Inflammatory macrophage treated with lipopolysaccharide for 1 hour (primary cell): ENCODE results near the gene CDK13.

Experiments used
- DNase-seq, 2 donors: peaks; one replicate each; pipeline ENCODE4 v3.0.0-alpha.2; 2020 to 2022

CDK13 gene

DNA sequence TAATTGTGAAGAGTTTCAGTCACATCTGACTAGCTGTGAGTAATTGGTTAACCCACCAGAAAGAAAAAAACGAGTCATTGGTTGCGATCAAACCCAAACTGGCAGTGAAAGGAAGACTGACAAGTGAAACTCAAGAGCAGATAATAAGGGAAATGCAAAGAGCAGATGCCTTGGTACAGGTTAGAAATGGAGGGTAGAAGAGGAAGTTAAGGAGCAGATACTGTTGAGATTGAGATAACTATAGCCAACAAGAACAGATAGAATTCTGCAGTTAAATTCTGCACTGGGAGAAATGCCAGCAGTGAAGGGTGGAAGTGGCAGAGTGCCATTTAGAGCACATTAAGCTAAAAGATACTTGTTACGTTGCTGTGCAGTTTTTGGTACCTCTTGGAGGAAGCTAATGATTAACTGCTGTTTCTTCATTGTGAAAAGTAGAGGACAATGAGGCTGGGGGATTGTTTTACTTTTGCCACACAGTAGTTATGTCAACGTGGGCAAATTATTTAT is 65.8 kb downstream of the CDK13 start:
- no peak for DNase-seq

DNA sequence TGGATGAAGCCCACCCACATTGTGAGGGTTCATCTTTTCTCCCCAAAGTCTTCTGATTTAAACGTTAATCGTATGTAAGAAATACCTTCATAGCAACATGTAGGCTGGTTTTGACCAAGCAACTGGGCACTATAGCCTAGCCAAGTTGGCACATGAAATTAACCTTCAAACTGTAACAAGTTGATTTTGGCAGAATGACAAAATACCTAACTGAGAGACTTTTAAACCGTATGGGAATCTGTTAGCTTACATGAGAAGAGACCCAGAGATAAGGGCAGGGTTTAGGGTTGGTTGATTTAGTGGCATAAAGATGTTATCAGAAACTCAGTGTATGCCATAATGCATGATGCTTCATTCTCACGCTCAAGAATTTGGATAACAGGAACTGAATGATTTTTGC is 69.5 kb downstream of the CDK13 start:
- DNase-seq = no peak

- DNase-seq = no peak
Observed at GRCh38 chr7:40024048-40024447, 74.0 kb downstream of the CDK13 start.

DNA sequence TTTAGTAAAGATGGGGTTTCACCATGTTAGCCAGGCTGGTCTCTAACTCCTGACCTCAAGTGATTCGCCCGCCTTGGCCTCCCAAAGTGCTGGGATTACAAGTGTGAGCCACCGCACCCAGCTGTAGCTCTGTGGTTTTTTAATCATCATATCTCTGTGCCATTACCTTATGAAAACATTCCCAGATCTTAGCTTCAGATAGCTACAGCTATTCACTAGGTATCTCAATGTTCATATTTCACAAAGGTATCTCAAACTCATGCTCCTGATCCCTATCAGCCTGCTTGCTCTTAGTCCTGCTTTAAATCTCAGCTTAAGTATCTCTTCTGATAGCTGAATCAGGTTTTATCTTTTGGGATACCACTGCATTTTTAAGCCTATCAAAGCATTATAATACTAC is 74.8 kb downstream of the CDK13 start:
- DNase-seq = no peak

- no peak for DNase-seq
Observed at GRCh38 chr7:40027545-40027944, 77.5 kb downstream of the CDK13 start.

- DNase-seq = no peak
Observed at GRCh38 chr7:40033826-40034225, 83.8 kb downstream of the CDK13 start.

- DNase-seq = no peak
Observed at GRCh38 chr7:40041456-40041855, 91.4 kb downstream of the CDK13 start.

- DNase-seq = no peak
Observed at GRCh38 chr7:40043164-40043563, 93.1 kb downstream of the CDK13 start.

GRCh38 chr7:40047661-40048060 is 97.6 kb downstream of the CDK13 start:
- DNase-seq = no peak

DNA sequence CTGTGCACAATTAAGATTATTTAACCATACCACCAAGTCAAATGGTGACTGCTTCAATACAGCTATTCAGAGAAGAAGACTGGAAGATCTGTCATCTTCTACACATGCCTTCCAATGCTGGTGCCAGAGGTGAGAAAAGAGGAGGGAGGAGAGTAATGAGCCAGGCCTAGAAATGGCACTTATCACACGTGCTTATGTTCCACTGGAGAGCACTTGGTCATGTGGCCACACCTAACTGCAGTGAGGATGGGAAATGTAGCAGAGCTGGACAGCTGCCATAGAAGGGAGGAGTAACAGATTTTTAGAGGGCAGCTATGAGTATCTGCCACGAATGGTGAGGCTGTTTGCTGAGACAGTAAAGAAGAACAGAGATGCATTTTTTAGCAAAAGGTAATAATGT is 107.2 kb downstream of the CDK13 start:
- DNase-seq = no peak

DNA sequence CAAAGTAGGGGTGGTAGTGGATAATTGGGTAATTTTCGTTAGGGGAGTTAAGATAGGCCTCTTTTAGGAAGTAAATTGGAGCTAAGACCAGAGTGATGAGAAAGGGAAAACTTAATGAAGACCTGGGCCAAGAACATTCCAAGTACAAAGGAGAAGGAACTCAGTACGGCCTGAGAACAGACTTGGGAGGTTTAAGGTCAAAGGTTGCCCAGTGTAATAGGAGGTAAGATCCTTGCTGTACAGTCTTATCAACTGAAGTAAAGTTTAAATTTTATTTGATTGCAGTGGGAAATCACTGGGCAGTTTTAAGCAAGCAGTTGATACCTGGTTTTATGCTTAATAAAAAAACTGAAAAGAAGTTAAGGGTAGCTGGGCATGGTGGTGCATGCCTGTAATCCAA is 108.0 kb downstream of the CDK13 start:
- DNase-seq = no peak

DNA sequence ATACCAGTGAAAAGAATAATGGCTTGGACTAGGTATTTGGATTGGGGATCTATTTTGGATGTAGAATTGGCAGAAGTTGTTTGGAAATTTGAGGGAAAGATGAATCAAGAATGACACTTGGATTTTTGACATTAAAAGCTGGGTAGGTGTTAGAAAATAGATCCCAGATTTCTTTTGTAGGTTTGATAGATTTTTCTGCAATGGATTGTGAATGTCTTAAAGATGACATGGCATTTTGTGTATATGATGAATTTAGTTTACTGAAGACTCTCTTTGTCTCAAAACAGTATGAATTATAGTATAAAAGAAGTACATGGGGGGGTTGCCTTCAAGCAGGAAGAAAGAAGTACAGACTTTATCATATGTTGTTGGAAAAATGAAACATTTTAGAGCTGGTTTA is 108.6 kb downstream of the CDK13 start:
- DNase-seq = no peak

GRCh38 chr7:40059057-40059456 is 109.0 kb downstream of the CDK13 start:
- DNase-seq = no peak

- DNase-seq = no peak
Observed at GRCh38 chr7:40072268-40072667, 122.2 kb downstream of the CDK13 start.

DNA sequence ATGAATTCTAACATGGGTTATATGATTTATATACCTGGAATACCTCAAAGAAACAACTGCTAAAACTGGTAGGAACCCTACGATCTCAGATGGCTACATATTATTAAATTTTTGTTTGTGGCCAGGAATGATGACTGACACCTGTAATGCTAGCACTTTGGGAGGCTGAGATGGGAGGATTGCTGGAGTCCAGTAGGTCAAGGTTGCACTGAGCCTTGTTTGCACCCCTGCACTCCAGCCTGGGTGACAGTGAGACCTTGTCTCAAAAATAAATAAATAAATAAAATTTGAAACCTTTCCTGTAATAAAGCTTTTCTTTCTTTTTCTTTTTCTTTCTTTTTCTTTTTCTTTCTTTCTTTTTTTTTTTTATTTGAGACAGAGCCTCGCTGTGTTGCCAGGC is 123.2 kb downstream of the CDK13 start:
- no peak for DNase-seq

DNA sequence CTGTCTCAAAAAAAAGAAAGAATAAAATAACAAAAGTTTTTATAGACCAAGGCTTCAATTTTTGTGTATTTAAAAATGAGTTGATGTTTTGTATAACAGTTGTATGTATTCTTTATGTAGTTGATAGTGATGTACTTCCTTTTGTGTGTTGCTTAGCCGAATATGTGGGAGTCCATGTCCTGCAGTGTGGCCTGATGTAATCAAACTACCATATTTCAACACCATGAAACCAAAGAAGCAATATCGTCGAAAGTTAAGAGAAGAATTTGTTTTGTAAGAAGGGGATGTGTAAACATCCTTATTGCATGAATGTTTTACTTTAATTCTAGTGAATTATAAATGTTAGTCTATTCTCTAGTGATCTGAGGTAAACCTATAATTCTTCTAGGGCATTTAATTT is 127.8 kb downstream of the CDK13 start:
- DNase-seq = peak; percentile 86 to 92

- DNase-seq = no peak
Observed at GRCh38 chr7:40092182-40092581, 142.1 kb downstream of the CDK13 start.

DNA sequence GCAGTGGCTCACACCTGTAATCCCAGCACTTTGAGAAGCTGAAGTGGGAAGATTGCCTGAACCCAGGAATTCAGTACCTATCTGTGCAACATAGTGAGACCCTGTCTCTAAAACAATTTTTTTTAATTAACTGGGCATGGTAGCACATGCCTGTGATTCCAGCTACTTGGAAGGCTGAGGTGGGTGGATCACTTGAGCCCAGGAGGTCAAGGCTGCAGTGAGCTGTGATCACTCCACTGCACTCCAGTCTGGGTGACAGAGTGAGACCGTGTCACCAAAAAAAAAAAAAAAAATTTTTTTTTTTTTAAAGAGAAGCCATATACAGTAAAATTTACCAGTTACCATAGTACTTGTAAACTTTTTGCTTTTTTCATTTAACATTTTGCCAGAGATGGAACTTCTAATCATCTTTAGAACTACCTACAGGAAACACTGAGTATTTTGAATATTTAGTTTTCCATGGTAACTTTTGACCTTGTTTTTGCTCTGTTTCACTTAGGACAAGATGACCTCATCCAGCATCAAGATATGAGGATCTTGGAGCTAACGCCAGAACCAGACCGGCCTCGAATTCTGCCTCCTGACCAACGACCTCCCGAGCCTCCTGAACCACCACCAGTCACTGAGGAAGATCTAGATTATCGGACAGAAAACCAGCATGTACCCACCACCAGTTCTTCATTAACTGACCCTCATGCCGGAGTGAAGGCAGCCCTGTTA is 143.7 kb downstream of the CDK13 start:
- DNase-seq = no peak

- DNase-seq = no peak
Observed at GRCh38 chr7:40095230-40095629, 145.2 kb downstream of the CDK13 start.

DNA sequence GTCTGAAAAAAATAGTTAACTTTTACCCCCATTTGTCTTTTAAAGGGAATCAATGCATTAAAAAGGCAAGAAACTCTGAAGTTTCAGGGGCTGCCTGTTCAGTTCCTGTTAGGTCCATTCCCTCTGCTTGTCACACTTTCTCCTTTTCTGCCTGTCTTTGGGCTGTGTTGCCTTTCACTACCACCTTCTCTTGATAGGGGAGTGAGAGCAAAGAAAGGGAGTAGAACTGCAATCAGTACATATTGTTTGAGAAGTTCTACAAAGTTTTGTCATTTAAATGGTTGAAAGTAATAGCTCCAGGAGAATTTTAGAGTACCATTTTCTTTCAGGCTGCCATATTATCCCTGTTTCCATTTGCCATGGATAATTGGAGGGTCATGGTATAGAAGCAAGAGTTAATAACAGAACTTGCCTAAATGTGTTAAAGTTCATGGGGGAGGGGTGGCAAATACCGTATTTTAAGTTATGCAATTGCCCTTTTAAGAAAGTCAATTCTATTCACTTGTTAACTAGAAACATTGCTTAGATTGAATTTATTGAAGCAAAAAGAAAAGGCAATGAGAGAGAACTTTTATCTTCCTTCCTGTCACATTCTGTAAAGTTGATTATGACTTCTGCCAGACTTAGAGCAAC is 145.8 kb downstream of the CDK13 start:
- no peak for DNase-seq

- DNase-seq = no peak
Observed at GRCh38 chr7:40097728-40098127, 147.7 kb downstream of the CDK13 start.

DNA sequence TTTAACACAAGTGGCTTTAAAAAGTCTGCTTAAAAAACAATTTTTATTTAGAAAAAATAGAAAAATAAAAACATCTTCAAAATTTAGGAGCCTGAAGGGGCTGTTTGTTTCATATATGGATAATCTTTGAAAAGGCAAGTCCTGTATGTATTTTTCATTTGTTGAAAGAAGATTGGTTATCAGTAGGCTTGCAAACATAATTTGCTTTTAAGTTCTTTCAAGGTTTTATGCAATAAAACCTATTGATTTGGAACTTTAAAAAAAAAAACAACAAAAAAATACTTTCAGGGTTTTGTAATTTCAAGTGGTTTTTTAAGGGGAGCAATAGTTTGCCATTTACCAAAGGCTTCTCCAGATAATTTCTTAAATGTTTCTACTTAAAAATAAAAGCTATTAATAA is 148.8 kb downstream of the CDK13 start:
- DNase-seq = no peak

DNA sequence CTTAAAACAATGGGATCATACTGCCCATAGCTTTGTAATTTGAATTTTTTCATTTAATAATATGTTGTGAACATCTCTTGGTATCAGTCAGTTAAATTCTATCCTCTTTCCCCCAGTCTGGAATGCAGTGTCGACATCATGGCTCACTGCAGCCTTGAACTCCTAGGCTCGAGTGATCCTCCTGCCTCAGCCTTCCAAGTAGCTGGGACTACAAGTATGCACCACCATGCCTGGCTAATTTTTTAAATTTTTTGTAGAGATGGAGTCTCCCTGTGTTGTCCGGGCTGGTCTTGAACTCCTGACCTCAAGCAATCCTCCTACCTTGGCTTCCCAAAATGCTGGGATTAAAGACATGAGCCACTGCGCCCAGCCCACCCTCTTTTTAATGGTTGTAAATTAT is 149.8 kb downstream of the CDK13 start:
- no peak for DNase-seq

GRCh38 chr7:40101201-40101600 is 151.1 kb downstream of the CDK13 start:
- DNase-seq = no peak

GRCh38 chr7:40102897-40103296 is 152.8 kb downstream of the CDK13 start:
- no peak for DNase-seq
